KMS-11 (cell line): Measurements from ENCODE around the gene TENM4.

Experiments used
- H2AFZ ChIP-seq: fragments of 200-600 bp; sonication (generic); 2 replicates; pipeline ENCODE4 v1.6.1; 2016; ENCODE audit warnings: antibody characterized with exemption, mixed run types, low read depth
- H3K27ac ChIP-seq: fragments of 200-600 bp; sonication (generic); 2 replicates; pipeline ENCODE4 v1.6.1; 2016; ENCODE audit warnings: mild to moderate bottlenecking, mixed run types
- H3K27me3 ChIP-seq: fragments of 200-600 bp; sonication (generic); 2 replicates; pipeline ENCODE4 v1.6.1; 2017; ENCODE audit warnings: mild to moderate bottlenecking, low read depth, mixed run types, moderate library complexity; ENCODE audit not compliant: insufficient read depth
- H3K36me3 ChIP-seq: fragments of 200-600 bp; sonication (generic); 2 replicates; pipeline ENCODE4 v1.6.1; 2017; ENCODE audit warnings: mild to moderate bottlenecking, mixed run types; ENCODE audit not compliant: insufficient read depth
- H3K4me1 ChIP-seq: fragments of 200-600 bp; sonication (generic); 2 replicates; pipeline ENCODE4 v1.6.1; 2016; ENCODE audit warnings: mild to moderate bottlenecking, low read depth, mixed run types; ENCODE audit not compliant: poor library complexity, severe bottlenecking
- H3K4me2 ChIP-seq: fragments of 200-600 bp; sonication (generic); 2 replicates; pipeline ENCODE4 v1.7.0; 2016; ENCODE audit warnings: mild to moderate bottlenecking, mixed run types
- H3K4me3 ChIP-seq: fragments of 200-600 bp; sonication (generic); IDR thresholded peaks from 2 replicates; pipeline ENCODE4 v1.6.1; 2017; ENCODE audit warnings: low read depth, low read length, mixed read lengths; ENCODE audit not compliant: insufficient read depth
- H3K79me2 ChIP-seq: fragments of 200-600 bp; sonication (generic); 2 replicates; pipeline ENCODE4 v1.6.1; 2016; ENCODE audit warnings: low read depth, mixed run types; ENCODE audit not compliant: insufficient read depth
- H3K9ac ChIP-seq: fragments of 200-600 bp; sonication (generic); 2 replicates; pipeline ENCODE4 v1.6.1; 2016; ENCODE audit warnings: mild to moderate bottlenecking, mixed run types
- H4K20me1 ChIP-seq: fragments of 200-600 bp; sonication (generic); 2 replicates; pipeline ENCODE4 v1.6.1; 2016; ENCODE audit warnings: mild to moderate bottlenecking, mixed run types; ENCODE audit not compliant: insufficient read depth
- TF ChIP-seq, protein P1 (sequence below): fragments of 200-600 bp; sonication (generic); conservative IDR thresholded peaks from 2 replicates; pipeline ENCODE4 v1.6.1; 2017; ENCODE audit warnings: low read depth, mild to moderate bottlenecking, antibody characterized with exemption, low read length, moderate library complexity, mixed read lengths

TENM4 gene

GRCh38 chr11:79333355-79333754 lies 107.5 kb downstream of the TENM4 start:
- H3K27me3 ChIP-seq, result no peaks in the 10 kb centered on the region
- no peak overlapping the region for H3K27ac ChIP-seq
- no peak overlapping the region for H3K4me3 ChIP-seq
- no peaks in the 10 kb centered on the region for H3K4me1 ChIP-seq
- H3K36me3 ChIP-seq, result no peaks in the 10 kb centered on the region
- no peak overlapping the region for H3K4me2 ChIP-seq
- H3K79me2 ChIP-seq, result no peaks in the 10 kb centered on the region
- TF ChIP-seq, protein P1, sequence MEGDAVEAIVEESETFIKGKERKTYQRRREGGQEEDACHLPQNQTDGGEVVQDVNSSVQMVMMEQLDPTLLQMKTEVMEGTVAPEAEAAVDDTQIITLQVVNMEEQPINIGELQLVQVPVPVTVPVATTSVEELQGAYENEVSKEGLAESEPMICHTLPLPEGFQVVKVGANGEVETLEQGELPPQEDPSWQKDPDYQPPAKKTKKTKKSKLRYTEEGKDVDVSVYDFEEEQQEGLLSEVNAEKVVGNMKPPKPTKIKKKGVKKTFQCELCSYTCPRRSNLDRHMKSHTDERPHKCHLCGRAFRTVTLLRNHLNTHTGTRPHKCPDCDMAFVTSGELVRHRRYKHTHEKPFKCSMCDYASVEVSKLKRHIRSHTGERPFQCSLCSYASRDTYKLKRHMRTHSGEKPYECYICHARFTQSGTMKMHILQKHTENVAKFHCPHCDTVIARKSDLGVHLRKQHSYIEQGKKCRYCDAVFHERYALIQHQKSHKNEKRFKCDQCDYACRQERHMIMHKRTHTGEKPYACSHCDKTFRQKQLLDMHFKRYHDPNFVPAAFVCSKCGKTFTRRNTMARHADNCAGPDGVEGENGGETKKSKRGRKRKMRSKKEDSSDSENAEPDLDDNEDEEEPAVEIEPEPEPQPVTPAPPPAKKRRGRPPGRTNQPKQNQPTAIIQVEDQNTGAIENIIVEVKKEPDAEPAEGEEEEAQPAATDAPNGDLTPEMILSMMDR, result no peak
- no peak overlapping the region for H2AFZ ChIP-seq
- no peaks in the 10 kb centered on the region for H4K20me1 ChIP-seq
- H3K9ac ChIP-seq, result no peak overlapping the region

- no peak overlapping the region for H2AFZ ChIP-seq
- H3K4me1 ChIP-seq, result no peaks in the 10 kb centered on the region
- H3K4me2 ChIP-seq, result no peak overlapping the region
- H3K4me3 ChIP-seq, result no peak overlapping the region
- no peaks in the 10 kb centered on the region for H4K20me1 ChIP-seq
- H3K79me2 ChIP-seq, result no peaks in the 10 kb centered on the region
- no peaks in the 10 kb centered on the region for H3K36me3 ChIP-seq
- TF ChIP-seq, protein P1, result no peak
- H3K9ac ChIP-seq, result no peak overlapping the region
- no peak overlapping the region for H3K27ac ChIP-seq
- no peaks in the 10 kb centered on the region for H3K27me3 ChIP-seq
Measured at GRCh38 chr11:79332017-79332416, 108.8 kb downstream of the TENM4 start.

DNA sequence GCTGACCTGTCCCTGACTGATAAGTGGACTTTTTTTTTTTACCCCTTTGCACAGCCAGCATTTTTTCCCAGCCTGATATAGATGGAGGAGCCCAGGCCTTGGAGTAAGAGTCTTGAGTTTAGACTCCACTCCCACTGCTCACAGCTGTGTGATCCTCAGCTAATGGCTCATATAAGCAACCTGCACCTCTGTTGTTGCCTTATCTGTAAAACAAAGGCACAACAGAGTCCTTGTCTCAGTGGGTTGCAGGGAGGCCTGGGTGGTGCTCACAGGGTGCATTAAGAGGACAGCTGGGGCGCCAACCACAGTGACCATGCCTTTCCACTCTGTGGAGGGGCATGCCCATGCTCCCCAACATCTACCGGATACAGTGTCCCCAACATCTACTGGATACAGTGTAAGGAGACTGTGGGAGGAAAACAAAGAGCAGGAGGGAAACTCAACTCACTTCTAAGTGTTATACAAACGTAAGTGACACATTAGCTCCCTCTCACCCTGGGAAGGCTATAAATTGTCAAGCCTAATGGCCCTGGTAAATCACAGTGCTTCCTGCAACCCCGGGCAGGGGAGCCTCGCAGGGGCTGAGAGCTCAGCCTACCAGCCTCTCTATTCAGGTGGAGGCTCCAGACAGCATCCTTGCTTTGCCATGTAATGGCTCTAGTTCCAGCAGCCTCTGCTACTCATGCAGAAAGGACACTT lies 109.5 kb downstream of the TENM4 start:
- H3K79me2 ChIP-seq, result no peaks in the 10 kb centered on the region
- H3K27ac ChIP-seq, result no peak overlapping the region
- H2AFZ ChIP-seq, result no peak overlapping the region
- H3K36me3 ChIP-seq, result no peaks in the 10 kb centered on the region
- no peaks in the 10 kb centered on the region for H3K4me1 ChIP-seq
- no peaks in the 10 kb centered on the region for H3K27me3 ChIP-seq
- H3K9ac ChIP-seq, result no peak overlapping the region
- TF ChIP-seq, protein P1, result no peak
- no peak overlapping the region for H3K4me3 ChIP-seq
- no peaks in the 10 kb centered on the region for H4K20me1 ChIP-seq
- no peak overlapping the region for H3K4me2 ChIP-seq

DNA sequence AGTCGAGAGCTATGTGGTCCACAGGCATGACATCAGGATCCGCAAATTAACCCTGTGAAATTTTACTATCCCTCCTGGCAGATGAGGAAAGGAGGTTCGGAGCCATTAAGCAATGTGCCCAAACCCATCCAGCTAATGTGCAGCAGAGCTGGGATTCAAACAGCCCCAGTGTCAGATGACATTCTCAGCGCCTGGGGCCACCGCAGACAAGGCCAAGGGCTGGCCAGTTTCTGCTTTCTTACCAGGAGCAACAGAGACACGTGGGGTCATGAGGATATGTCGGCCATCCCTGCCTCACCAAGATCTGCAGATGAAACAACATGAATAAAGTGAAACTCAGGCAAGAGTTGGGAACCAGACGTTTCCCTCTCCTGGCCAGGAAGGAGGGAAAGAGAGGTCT lies 110.2 kb downstream of the TENM4 start:
- Histone ChIP-seq H3K27me3 (no peaks in the 10 kb centered on the region), H3K27ac (no peak overlapping the region), H3K9ac (no peak overlapping the region), H2AFZ (no peak overlapping the region), H3K79me2 (no peaks in the 10 kb centered on the region), H3K36me3 (no peaks in the 10 kb centered on the region), H3K4me3 (no peak overlapping the region), H3K4me2 (no peak overlapping the region), H4K20me1 (no peaks in the 10 kb centered on the region), H3K4me1 (no peaks in the 10 kb centered on the region)
- TF ChIP-seq, protein P1, result no peak
